ENCODE measurements around the gene CCDC83. TPM values are rescaled to one million over a fixed set of nuclear protein-coding genes. Genes with fewer than 3 reads are reported as not detected.

The CCDC83 gene
- total and polyA plus RNA-seq, 9 of the 15 experiments (the other 6 are each of a cell fraction or from before 2014, with no cell fraction given) = not detected

GRCh38 chr11:85857098-85857497, 1.9 kb downstream of the CCDC83 start:
- no peak for ATAC-seq
- Histone ChIP-seq H3K27ac (ENCODE audit: extremely low read depth, low read depth, low read length) (no peak overlapping the region), H3K4me2 (ENCODE audit: insufficient read depth, low read length) (no peak overlapping the region), H3K36me3 (ENCODE audit: control insufficient read depth, insufficient read depth, low read length) (no peaks in the 10 kb centered on the region), H2AFZ (ENCODE audit: low read depth, low read length) (no peak overlapping the region), H3K9me1 (ENCODE audit: control insufficient read depth, insufficient read depth, low read length) (no peaks in the 10 kb centered on the region), H3K9ac (ENCODE audit: insufficient read depth in 1 of 2, low read depth in 2 of 2, low read length in 2 of 2) (no peak overlapping the region), H3K9me3 (replicated peaks; ENCODE audit: control insufficient read depth, insufficient read depth, low read depth, low read length) (no peaks in the 10 kb centered on the region), H4K20me1 (replicated peaks; ENCODE audit: control insufficient read depth, insufficient read depth, low read length) (no peaks in the 10 kb centered on the region), H3K27me3 (ENCODE audit: control insufficient read depth in 2 of 2, insufficient read depth in 2 of 2, low read length in 2 of 2) (no peaks in the 10 kb centered on the region), H3K4me1 (replicated peaks in 1 of 2; ENCODE audit: control insufficient read depth in 2 of 2, insufficient read depth in 2 of 2, low read length in 2 of 2) (peaks cover 4 to 11% of the 10 kb centered on the region in 2 experiments; a peak in 2 of 5 replicates), H3K79me2 (ENCODE audit: control insufficient read depth, insufficient read depth, low read length) (no peaks in the 10 kb centered on the region), H3K4me3 (no peak overlapping the region)
- POLR2A ChIA-PET = no interaction called here
- intact Hi-C loops (cut with micrococcal nuclease) (loop anchor here (5.0 to 10.0 kb wide), 3 partner anchors 188 to 960 kb away; no protein-coding TSS in a partner anchor), in situ Hi-C loops (cut with MboI) (no loop called here)
- CTCF ChIA-PET (ENCODE audit: low intra/inter-chr PET ratio) = no interaction called here
- 33% methylated on average over 8 of the region's 10 CpGs for WGBS (ENCODE audit: insufficient coverage, low coverage, missing lambda C conversion rate)
- no peak for DNase-seq (ENCODE audit: extremely low read depth in 1 of 4, low spot score in 3 of 4)
- no peak for FAIRE-seq
- BruUV-seq (replicated peaks) = no TSS peak
- TF ChIP-seq BRF2 (IDR thresholded peaks at IDR 0.05; ENCODE audit: borderline replicate concordance, insufficient read depth, insufficient read length) = no peak
- TF ChIP-seq HSF4 (CRISPR knock-in tag; IDR thresholded peaks at IDR 0.05; ENCODE audit: borderline replicate concordance) = no peak
- TF ChIP-seq ZNF407 (IDR thresholded peaks at IDR 0.05; ENCODE audit: low read depth) = no peak
- TF ChIP-seq NR2C2 (CRISPR knock-in tag; IDR thresholded peaks at IDR 0.05) = no peak
- TF ChIP-seq NR2C2 (tag; IDR thresholded peaks at IDR 0.05) = no peak
- no peak for TF ChIP-seq HES1 (IDR thresholded peaks at IDR 0.05; ENCODE audit: low read depth)
- no peak for TF ChIP-seq SNAPC5 (CRISPR knock-in tag; IDR thresholded peaks at IDR 0.05)
- no peak for TF ChIP-seq LARP7 (IDR thresholded peaks at IDR 0.05)
- TF ChIP-seq SMARCE1 (IDR thresholded peaks at IDR 0.05) = no peak
- no peak for TF ChIP-seq ATF4 (CRISPR knock-in tag; IDR thresholded peaks at IDR 0.05)
- no peak for TF ChIP-seq MCM5 (IDR thresholded peaks at IDR 0.05; ENCODE audit: low read depth)

Data from K562 (cell line).